CD4-positive, alpha-beta T cell treated with Interleukin-4 for 4 hours (primary cell): ENCODE measurements around the gene KANK4.

Experiments used
- DNase-seq: peaks from one replicate; pipeline ENCODE4 v3.0.0-alpha.2; 2020

Gene KANK4

DNA sequence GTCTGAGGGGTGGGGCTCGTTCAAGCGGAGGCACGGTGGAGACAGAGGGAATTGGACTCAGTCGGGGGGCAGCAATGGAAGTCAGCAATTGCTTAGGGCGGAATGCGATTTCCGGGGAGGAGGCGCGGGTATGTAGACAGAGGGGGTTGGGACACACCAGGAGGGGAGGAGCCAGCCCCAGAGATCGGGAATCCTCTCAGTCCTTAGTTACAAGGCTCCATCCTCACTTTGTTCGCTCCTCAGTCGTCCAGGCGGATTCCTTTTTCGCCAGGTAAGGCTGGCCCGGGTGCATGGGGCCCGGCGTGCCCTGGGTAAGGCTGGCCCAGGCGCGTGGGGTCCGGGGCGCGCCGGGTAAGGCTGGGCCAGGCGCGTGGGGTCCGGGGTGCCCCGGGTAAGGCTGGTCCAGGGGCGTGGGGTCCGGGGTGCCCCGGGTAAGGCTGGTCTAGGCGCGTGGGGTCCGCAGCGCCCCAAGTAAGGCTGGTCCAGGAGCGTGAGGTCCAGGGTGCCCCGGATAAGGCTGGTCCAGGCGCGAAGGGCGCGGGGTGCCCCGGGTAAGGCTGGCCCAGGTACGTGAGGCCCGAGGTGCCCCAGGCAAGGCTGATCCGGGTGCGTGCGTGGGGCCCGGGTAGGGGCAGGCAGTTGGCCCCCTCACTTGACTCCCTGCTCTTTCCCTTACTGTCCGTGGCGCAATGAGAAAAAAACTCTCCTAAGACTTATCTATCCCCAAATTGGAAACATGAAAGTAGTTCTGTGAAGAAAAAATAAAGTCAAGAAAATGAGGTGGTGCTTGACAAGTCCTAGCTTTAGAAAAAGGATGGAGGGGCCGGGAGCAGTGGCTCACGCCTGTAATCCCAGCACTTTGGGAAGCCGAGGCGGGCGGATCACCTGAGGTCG lies 124.3 kb downstream of the KANK4 start, which contains the start of gene L1TD1:
Gene L1TD1, plus strand, starts transcription at position 199 of the 894 bp plus-strand sequence. CDS start 11,780 bp downstream, outside the sequence.
- DNase-seq, result no peak

- no peak for DNase-seq
Measured at GRCh38 chr1:62188111-62188510, 131.1 kb downstream of the KANK4 start.

GRCh38 chr1:62187548-62187947 lies 131.7 kb downstream of the KANK4 start:
- DNase-seq, result no peak
